ENCODE results near the gene CXCL9.
A peak's percentile ranks its signal among the peaks of the same experiment; 100 is the strongest.
"Not testable (repeated sequence)": the region's sequence is repeated elsewhere in the genome, so short reads cannot be mapped to it uniquely, and the experiment has no call there.

The CXCL9 gene

GRCh38 chr4:76009311-76009710 lies 2.0 kb upstream of the CXCL9 start:
- no peak for TF ChIP-seq MYC (IDR thresholded peaks at IDR 0.05; ENCODE audit: low read depth, low read length)
- no peak for TF ChIP-seq MAX (IDR thresholded peaks at IDR 0.05; ENCODE audit: low read depth, low read length)
- TF ChIP-seq CTCF (IDR thresholded peaks at IDR 0.05; ENCODE audit: low read depth, low read length) = no peak
- no peak for TF ChIP-seq POLR2A (IDR thresholded peaks at IDR 0.05; ENCODE audit: extremely low read depth, insufficient read length)
- no peak overlapping the region for H3K4me3 ChIP-seq (ENCODE audit: low read depth, low read length)
- no peak for DNase-seq (ENCODE audit: low read depth)

GRCh38 chr4:76003620-76004019 lies 3.7 kb downstream of the CXCL9 start:
- no peak overlapping the region for H3K4me3 ChIP-seq (ENCODE audit: low read depth, low read length)
- TF ChIP-seq POLR2A (IDR thresholded peaks at IDR 0.05; ENCODE audit: extremely low read depth, insufficient read length) (no peak), MAX (IDR thresholded peaks at IDR 0.05; ENCODE audit: low read depth, low read length) (no peak), CTCF (IDR thresholded peaks at IDR 0.05; ENCODE audit: low read depth, low read length) (no peak)
- peak; percentile 52 for DNase-seq (ENCODE audit: low read depth)

- peak; percentile 88 for DNase-seq (ENCODE audit: low read depth)
- no peak overlapping the region for H3K4me3 ChIP-seq (ENCODE audit: low read depth, low read length)
- no peak for TF ChIP-seq POLR2A (IDR thresholded peaks at IDR 0.05; ENCODE audit: extremely low read depth, insufficient read length)
- TF ChIP-seq MAX (IDR thresholded peaks at IDR 0.05; ENCODE audit: low read depth, low read length) = peak; percentile 83
- TF ChIP-seq MYC (IDR thresholded peaks at IDR 0.05; ENCODE audit: low read depth, low read length) = peak; percentile 87
- no peak for TF ChIP-seq CTCF (IDR thresholded peaks at IDR 0.05; ENCODE audit: low read depth, low read length)
These were observed 4.3 kb downstream of the CXCL9 start for GRCh38 chr4:76003035-76003434.

GRCh38 chr4:76002176-76002575 lies 5.1 kb downstream of the CXCL9 start:
- peak; percentile 91 for DNase-seq (ENCODE audit: low read depth)
- peak overlapping the region; percentile 57 for H3K4me3 ChIP-seq (ENCODE audit: low read depth, low read length)
- TF ChIP-seq MYC (IDR thresholded peaks at IDR 0.05; ENCODE audit: low read depth, low read length) = peak; percentile 95
- no peak for TF ChIP-seq CTCF (IDR thresholded peaks at IDR 0.05; ENCODE audit: low read depth, low read length)
- peak; percentile 98 for TF ChIP-seq MAX (IDR thresholded peaks at IDR 0.05; ENCODE audit: low read depth, low read length)
- no peak for TF ChIP-seq POLR2A (IDR thresholded peaks at IDR 0.05; ENCODE audit: extremely low read depth, insufficient read length)

GRCh38 chr4:76001700-76002099 lies 5.6 kb downstream of the CXCL9 start:
- TF ChIP-seq MYC (IDR thresholded peaks at IDR 0.05; ENCODE audit: low read depth, low read length) (no peak; the same call in 1 of the 2 replicates), POLR2A (IDR thresholded peaks at IDR 0.05; ENCODE audit: extremely low read depth, insufficient read length) (no peak), CTCF (IDR thresholded peaks at IDR 0.05; ENCODE audit: low read depth, low read length) (no peak), MAX (IDR thresholded peaks at IDR 0.05; ENCODE audit: low read depth, low read length) (no peak)
- H3K4me3 ChIP-seq (ENCODE audit: low read depth, low read length) = peak overlapping the region; percentile 57
- peak; percentile 85 for DNase-seq (ENCODE audit: low read depth)

GRCh38 chr4:76000279-76000678 lies 7.0 kb downstream of the CXCL9 start:
- no peak for DNase-seq (ENCODE audit: low read depth)
- no peak for TF ChIP-seq MAX (IDR thresholded peaks at IDR 0.05; ENCODE audit: low read depth, low read length)
- TF ChIP-seq MYC (IDR thresholded peaks at IDR 0.05; ENCODE audit: low read depth, low read length) = no peak
- TF ChIP-seq POLR2A (IDR thresholded peaks at IDR 0.05; ENCODE audit: extremely low read depth, insufficient read length) = no peak
- no peak for TF ChIP-seq CTCF (IDR thresholded peaks at IDR 0.05; ENCODE audit: low read depth, low read length)
- no peak overlapping the region for H3K4me3 ChIP-seq (ENCODE audit: low read depth, low read length)

- not testable (repeated sequence) for H3K4me3 ChIP-seq (ENCODE audit: low read depth, low read length); DNase-seq (ENCODE audit: low read depth)
These were observed 8.7 kb downstream of the CXCL9 start for GRCh38 chr4:75998525-75999147.
